ENCODE data around the gene PXDC1.
"Not testable (repeated sequence)": the region's sequence is repeated elsewhere in the genome, so short reads cannot be mapped to it uniquely, and the experiment has no call there.

Gene PXDC1

GRCh38 chr6:3782876-3783832, 31.6 kb upstream of the PXDC1 start:
- no peak for DNase-seq

GRCh38 chr6:3781504-3781903, 30.0 kb upstream of the PXDC1 start:
- DNase-seq: no peak

- DNase-seq: no peak
Observed at GRCh38 chr6:3779574-3779849, 28.0 kb upstream of the PXDC1 start.

GRCh38 chr6:3778701-3779573, 27.4 kb upstream of the PXDC1 start:
- no peak for DNase-seq

GRCh38 chr6:3777730-3778461, 26.4 kb upstream of the PXDC1 start:
- DNase-seq: peak; percentile 41

GRCh38 chr6:3776881-3777507, 25.5 kb upstream of the PXDC1 start:
- DNase-seq: no peak

GRCh38 chr6:3775847-3776246, 24.3 kb upstream of the PXDC1 start:
- DNase-seq: no peak

GRCh38 chr6:3775386-3775785, 23.9 kb upstream of the PXDC1 start:
- DNase-seq: no peak

GRCh38 chr6:3773678-3774298, 22.3 kb upstream of the PXDC1 start:
- peak; percentile 50 for DNase-seq

- DNase-seq: not testable (repeated sequence)
Observed at GRCh38 chr6:3772127-3772999, 20.9 kb upstream of the PXDC1 start.

GRCh38 chr6:3771407-3772011, 20.0 kb upstream of the PXDC1 start:
- no peak for DNase-seq

GRCh38 chr6:3770023-3770720, 18.7 kb upstream of the PXDC1 start:
- DNase-seq: no peak

GRCh38 chr6:3769610-3770009, 18.1 kb upstream of the PXDC1 start:
- no peak for DNase-seq

GRCh38 chr6:3768502-3768901, 17.0 kb upstream of the PXDC1 start:
- DNase-seq: no peak

- DNase-seq: not testable (repeated sequence)
Observed at GRCh38 chr6:3767483-3767882, 16.0 kb upstream of the PXDC1 start.

- DNase-seq: peak; percentile 88
Observed at GRCh38 chr6:3766214-3766613, 14.7 kb upstream of the PXDC1 start.

- DNase-seq: no peak
Observed at GRCh38 chr6:3765415-3765814, 13.9 kb upstream of the PXDC1 start.

- DNase-seq: no peak
Observed at GRCh38 chr6:3764516-3765335, 13.2 kb upstream of the PXDC1 start.

- no peak for DNase-seq
Observed at GRCh38 chr6:3762852-3763251, 11.3 kb upstream of the PXDC1 start.
